Embryonic facial prominence (tissue), 1 donor: ENCODE measurements around the gene LENG9.
A peak's percentile ranks its signal among the peaks of the same experiment; 100 is the strongest.
"Not testable (repeated sequence)": the region's sequence is repeated elsewhere in the genome, so short reads cannot be mapped to it uniquely, and the experiment has no call there.

Experiments
- DNase-seq: peaks from one replicate; pipeline ENCODE4 v3.0.0-alpha.2; 2016; ENCODE audit errors: extremely low spot score

Gene LENG9

DNA sequence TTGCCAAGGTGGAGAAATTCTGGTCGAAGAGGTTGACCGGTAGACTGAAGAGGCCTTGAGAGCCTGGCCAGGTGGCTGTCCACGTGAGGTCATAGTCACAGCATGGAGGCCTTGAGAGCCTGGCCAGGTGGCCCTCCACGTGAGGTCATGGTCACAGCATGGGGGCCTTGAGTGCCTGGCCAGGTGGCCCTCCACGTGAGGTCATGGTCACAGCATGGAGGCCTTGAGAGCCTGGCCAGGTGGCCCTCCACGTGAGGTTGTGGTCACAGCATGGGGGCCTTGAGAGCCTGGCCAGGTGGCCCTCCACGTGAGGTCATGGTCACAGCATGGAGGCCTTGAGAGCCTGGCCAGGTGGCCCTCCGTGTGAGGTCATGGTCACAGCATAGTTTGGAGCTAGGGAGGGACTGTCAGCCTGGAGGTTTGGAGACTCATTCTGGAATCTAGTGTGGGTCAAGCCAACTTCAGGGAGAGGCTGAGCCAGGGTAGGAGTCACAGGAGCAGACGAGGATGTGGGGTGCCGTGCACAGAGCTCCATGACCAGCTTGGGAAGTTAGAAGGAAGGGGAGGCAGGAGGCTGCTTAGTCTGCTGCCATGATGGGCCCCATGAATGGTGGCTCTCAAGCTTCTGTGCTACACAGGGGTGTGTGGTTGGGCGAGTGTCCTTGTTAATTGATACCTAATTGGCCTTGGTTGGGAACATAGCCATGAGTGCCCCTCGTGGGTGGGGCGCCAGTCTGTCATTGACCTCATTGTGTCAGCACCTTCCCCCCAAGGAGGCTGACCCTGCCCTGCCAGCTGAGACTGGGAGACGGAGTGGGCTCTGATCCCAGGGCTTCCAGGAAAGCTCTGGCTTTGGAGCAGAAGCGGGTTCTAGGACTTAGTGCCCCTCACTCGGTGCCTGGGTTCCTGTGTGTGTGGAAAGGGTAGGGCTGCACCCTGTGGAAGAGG is 4.0 kb downstream of the LENG9 start:
- no peak for DNase-seq

DNA sequence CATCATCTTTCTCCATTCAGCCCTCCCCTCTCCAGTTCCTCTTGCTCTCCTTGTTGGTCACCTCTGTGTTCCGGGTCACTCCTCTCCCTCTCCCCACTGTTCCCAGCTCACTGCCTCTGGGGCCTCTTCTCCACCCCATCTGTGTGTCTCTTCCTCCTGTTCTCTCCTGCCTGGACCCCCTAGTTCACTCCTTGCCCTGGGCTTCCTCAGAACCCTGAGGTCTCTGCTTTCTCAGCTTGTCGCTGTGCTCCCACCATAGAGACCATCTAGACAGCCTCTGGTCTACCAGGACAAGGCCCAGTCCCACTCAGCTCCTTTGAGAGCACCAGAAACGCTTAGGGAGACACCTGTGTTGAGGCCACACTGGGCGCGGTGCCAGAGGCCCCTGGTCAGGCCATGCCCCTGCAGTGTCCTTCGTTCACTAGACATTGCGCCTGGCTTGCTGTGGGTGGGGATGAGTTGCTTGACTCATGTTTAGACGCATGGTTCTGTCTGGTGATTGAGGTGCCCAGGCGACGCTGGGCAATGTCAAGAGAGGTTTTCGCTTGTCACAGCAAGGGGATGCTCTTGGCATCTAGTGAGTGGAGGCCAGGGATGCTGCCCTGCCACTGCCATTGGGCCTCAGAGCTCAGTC is 4.8 kb downstream of the LENG9 start:
- no peak for DNase-seq

DNA sequence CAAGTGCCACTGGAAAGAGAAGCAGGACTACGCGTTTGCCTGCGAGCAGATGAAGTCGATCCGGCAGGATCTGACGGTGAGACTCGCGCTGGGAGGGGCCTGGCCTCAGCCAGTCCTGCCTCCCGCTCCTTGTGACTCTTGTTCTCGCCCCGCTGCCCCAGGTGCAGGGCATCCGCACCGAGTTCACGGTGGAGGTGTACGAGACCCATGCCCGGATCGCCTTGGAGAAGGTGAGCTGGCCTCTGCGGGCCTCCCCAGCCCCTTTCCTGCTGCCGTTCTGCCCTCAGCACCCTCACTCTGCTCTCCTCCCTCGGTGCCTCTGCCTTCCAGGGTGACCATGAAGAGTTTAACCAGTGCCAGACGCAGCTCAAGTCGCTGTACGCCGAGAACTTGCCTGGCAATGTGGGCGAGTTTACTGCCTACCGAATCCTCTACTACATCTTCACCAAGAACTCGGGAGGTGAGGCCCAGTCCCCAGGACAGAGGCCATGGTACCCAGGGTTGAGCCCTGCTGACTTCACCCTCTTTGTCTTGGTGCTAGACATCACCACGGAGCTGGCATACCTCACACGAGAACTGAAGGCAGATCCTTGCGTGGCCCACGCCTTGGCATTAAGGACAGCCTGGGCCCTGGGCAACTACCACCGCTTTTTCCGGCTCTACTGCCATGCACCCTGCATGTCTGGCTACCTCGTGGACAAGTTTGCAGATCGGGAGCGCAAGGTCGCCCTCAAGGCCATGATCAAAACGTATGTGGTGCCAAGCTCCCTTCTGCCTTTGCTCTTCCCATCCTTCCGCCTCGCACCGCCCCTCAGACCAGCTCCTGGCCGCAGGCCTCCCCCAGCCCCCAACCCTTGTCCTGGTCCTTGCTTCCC is 5.6 kb downstream of the LENG9 start:
- DNase-seq = no peak

DNA sequence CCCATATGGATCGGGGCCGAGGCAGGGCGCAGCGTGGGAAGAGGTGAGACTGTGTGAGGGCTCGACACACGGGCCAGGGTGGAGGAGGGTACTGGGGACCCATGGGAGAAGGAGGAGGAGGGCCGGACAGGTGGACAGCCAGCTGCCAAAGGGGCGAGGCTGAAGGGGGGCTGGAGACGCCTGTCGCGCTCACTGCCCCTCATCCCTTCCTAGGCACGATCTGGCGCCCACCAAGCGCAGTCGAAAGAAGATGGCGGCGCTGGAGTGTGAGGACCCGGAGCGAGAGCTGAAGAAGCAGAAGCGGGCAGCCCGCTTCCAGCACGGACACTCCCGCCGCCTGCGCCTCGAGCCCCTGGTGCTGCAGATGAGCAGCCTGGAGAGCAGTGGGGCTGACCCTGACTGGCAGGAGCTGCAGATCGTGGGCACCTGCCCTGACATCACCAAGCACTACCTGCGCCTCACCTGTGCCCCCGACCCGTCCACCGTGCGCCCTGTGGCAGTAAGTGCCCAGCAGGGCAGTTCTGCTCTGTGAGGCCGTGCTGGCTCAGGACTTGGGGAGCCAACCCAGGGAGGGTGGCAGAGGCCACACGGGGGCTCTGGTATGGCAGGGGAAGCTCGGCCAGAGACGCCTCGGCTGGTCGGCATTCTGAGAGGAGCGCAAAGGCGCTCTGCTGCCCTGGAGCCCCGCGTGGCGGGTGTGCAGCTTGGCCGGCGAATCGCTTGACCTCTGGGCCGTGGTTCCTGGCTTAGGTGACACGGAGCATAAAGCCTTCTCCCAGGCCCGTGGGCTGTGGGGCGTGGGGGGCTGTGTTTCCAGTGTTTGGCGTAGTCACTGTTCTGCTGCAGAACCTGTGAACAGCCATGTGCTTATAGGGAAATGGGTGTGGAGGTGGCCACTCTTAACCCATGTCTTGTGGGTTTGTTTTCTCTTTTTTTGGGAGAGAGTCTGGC is 6.9 kb downstream of the LENG9 start:
- no peak for DNase-seq

GRCh38 chr19:54455786-54456422 is 7.7 kb downstream of the LENG9 start:
- no peak for DNase-seq

GRCh38 chr19:54454781-54455675 is 8.6 kb downstream of the LENG9 start:
- no peak for DNase-seq

- DNase-seq = no peak
Measured at GRCh38 chr19:54453921-54454780, 9.4 kb downstream of the LENG9 start.

DNA sequence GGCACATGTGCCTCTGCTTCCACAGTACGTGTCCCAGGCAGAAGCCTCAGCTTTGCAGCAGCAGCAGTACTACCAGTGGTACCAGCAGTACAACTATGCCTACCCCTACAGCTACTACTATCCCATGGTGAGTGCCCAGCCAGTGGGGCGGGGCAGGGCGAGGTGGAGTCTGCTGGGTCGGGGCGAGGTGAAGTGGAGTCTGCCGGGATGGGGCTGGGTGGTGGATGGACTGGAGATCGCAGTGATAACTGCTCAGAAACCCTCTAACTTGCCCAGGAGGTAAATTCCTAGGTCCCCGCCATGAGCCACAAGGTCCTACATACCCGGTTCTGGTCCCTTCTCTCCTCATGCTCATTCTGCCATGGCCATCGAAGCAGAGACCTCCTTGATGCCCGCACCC is 11.0 kb downstream of the LENG9 start:
- no peak for DNase-seq

DNA sequence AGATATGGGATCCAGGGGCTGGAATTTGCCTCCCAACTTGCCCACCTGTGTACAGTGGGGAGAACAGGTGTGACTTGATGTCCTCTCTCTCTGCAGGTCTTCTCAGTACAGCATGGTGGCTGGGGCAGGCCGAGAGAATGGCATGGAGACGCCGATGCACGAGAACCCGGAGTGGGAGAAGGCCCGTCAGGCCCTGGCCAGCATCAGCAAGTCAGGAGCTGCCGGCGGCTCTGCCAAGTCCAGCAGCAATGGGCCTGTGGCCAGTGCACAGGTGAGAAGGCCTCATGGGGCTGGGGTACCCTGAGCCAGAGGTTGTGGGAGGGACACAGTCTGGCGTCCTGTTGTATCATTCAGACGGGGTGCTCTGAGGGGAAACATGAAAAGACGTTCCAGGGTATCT is 11.6 kb downstream of the LENG9 start:
- no peak for DNase-seq

DNA sequence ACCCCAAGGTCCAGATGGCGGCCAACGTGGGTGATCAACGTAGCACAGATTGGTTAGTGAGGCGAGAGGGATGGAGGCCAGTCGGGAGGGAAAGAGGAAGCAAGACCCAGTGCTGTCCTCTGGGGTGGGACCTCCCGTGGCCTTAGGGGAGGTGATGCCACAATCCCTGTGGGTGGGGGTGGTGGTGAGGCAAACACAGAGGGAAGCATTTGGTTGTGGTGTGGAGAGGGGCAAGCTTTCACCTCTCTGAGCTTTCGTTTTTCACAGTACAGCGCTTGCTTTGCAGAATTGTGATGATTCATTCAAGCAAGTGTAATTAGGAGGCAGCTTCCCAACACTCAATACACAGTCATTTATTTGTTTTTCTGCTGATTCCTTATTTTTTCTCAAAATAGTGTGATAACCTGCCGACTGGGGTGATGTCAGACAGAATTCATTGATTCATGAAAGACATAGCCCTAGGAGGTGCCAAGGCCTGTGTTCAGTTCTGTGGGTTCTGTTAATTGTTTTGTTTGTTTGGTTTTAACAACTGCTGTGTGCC is 12.2 kb downstream of the LENG9 start:
- no peak for DNase-seq

- DNase-seq = no peak
Measured at GRCh38 chr19:54449701-54450069, 13.9 kb downstream of the LENG9 start.

GRCh38 chr19:54448774-54449700 is 14.5 kb downstream of the LENG9 start, which contains the start of gene LENG8:
LENG8 (plus strand) TSS chr19:54449199; CDS start chr19:54451345, 2,146 bp downstream.
- DNase-seq = peak; percentile 96

DNA sequence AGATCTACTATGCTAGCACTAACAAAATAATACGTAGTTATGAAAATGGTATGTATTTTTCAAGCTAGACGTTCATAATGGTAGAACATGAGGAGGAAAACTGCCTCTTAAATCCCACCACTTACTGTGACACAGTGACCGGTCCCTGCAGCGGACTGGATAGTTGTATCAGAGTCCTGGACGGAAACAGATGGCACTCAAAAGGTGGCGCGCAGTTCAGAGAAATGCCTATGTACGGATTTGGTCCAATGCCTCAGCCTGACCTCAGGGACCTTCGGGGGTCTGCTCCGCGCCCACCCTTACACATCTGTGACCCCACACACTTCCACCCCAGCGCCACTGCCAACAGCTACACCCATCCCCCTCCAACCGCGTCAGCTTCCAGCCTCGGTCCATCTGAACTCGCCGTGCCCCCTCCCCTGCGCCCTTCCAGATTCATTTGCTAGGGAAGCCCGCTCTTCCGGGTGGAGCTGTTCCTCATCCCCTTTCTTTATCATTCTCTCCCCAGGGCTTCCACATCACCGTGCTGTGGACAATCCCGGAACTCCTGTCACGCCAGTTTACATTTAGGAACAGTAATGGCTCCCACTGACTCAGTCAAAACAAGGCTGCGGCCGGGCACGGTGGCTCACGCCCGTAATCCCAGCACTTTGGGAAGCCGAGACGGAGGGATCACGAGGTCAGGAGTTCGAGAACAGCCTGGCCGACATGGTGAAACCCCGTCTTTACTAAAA is 15.4 kb downstream of the LENG9 start:
- no peak for DNase-seq

GRCh38 chr19:54446349-54446748 is 17.2 kb downstream of the LENG9 start:
- DNase-seq = not testable (repeated sequence)

- DNase-seq = no peak
Measured at GRCh38 chr19:54444737-54445136, 18.8 kb downstream of the LENG9 start.

- DNase-seq = no peak
Measured at GRCh38 chr19:54440641-54441040, 22.9 kb downstream of the LENG9 start.
